B cell (primary cell): ENCODE results near the gene MCOLN1. TPM values are rescaled to one million over a fixed set of nuclear protein-coding genes. Genes with fewer than 3 reads are reported as not detected.

Experiments
- ATAC-seq: fragments of 200-7000 bp; cut with Tn5 transposase; one replicate; pipeline ENCODE4 v1.10.0; 2021; ENCODE audit warnings: low read depth, mild to moderate bottlenecking, moderate number of reproducible peaks, moderate library complexity
- CTCF ChIA-PET: fragments of 350-600 bp; sonication (Branson Sonifier 250); formaldehyde crosslinking; loops from one replicate; lab custom pipeline; 2021; ENCODE audit warnings: antibody characterized with exemption, inconsistent platforms; lab: Charles Lee
- POLR2A ChIA-PET: fragments of 350-600 bp; sonication (Branson Sonifier 250); formaldehyde crosslinking; loops from one replicate; lab custom pipeline; 2021; ENCODE audit warnings: antibody characterized with exemption; lab: Charles Lee
- DNase-seq: peaks from one replicate; pipeline ENCODE4 v3.0.0; 2013
- H2AFZ ChIP-seq: 2 replicates; pipeline ENCODE4 v1.6.1; 2012; ENCODE audit warnings: mild to moderate bottlenecking, low read depth, low read length; ENCODE audit not compliant: insufficient read depth, poor library complexity, severe bottlenecking
- H3K27ac ChIP-seq, 2 donors: 1 replicate in 1 of 2; 2 replicates in 1 of 2; pipeline ENCODE4 v1.5.1; 2012 to 2013; ENCODE audit warnings: low read length in 2 of 2, mild to moderate bottlenecking in 2 of 2, moderate library complexity in 1 of 2
- H3K27me3 ChIP-seq, 4 experiments: fragments of 200-600 bp in 1 of 4; sonication (generic) in 1 of 4; replicated peaks in 1 of 4; 1 replicate in 2 of 4; 2 replicates in 2 of 4; pipeline versions ENCODE4 v1.6.1 to v1.7.0; 2013 to 2016; ENCODE audit warnings: low read length in 3 of 4, mild to moderate bottlenecking in 2 of 4, mixed read lengths in 1 of 4, moderate library complexity in 1 of 4; ENCODE audit not compliant: insufficient read depth in 4 of 4, control insufficient read depth in 3 of 4; ENCODE audit errors: control extremely low read depth in 1 of 4
- H3K36me3 ChIP-seq, 2 experiments: replicated peaks in 1 of 2; 1 replicate in 1 of 2; 2 replicates in 1 of 2; pipeline versions ENCODE4 v1.6.1 to v1.7.1; 2013; ENCODE audit warnings: low read length in 1 of 2; ENCODE audit not compliant: insufficient read depth in 2 of 2, control insufficient read depth in 1 of 2; ENCODE audit errors: control extremely low read depth in 1 of 2, extremely low read depth in 1 of 2
- H3K4me1 ChIP-seq, 2 donors: fragments of 200-600 bp in 1 of 2; sonication (generic) in 1 of 2; 1 replicate in 1 of 2; 2 replicates in 1 of 2; pipeline versions ENCODE4 v1.5.1 to v1.6.1; 2013 to 2017; ENCODE audit warnings: low read length in 2 of 2; ENCODE audit not compliant: control insufficient read depth in 2 of 2, insufficient read depth in 2 of 2
- H3K4me2 ChIP-seq: replicated peaks from 2 replicates; pipeline ENCODE3; 2012; ENCODE audit warnings: mild to moderate bottlenecking, low read depth, low read length; ENCODE audit not compliant: poor library complexity, severe bottlenecking
- H3K4me3 ChIP-seq, 5 experiments: fragments of 200-600 bp in 1 of 5; sonication (generic) in 1 of 5; 1 replicate in 3 of 5; 2 replicates in 2 of 5; pipeline versions ENCODE4 v1.5.1 to v1.7.0; 2011 to 2016; ENCODE audit warnings: low read length in 4 of 5, mild to moderate bottlenecking in 4 of 5, low read depth in 2 of 5, control low read depth in 1 of 5, moderate library complexity in 1 of 5; ENCODE audit not compliant: insufficient read depth in 1 of 5; ENCODE audit errors: control extremely low read depth in 1 of 5, extremely low read depth in 1 of 5
- H3K79me2 ChIP-seq: fragments of 200-600 bp; sonication (generic); one replicate; pipeline ENCODE4 v1.6.0; 2016; ENCODE audit warnings: low read length; ENCODE audit not compliant: control insufficient read depth, insufficient read depth
- H3K9ac ChIP-seq: fragments of 200-600 bp; sonication (generic); 2 replicates; pipeline ENCODE4 v1.6.1; 2017; ENCODE audit warnings: mild to moderate bottlenecking, low read length, moderate library complexity
- H3K9me3 ChIP-seq, 3 donors: one replicate each; pipeline versions ENCODE4 v1.6.1 to v1.7.1; 2013; ENCODE audit warnings: low read length in 2 of 3; ENCODE audit not compliant: control insufficient read depth in 2 of 3, insufficient read depth in 1 of 3; ENCODE audit errors: control extremely low read depth in 1 of 3
- H4K20me1 ChIP-seq: 2 replicates; pipeline ENCODE4 v1.6.0; 2012; ENCODE audit warnings: mild to moderate bottlenecking, low read length; ENCODE audit not compliant: insufficient read depth, control insufficient read depth, poor library complexity, severe bottlenecking
- H3K27ac Mint-ChIP-seq: one replicate; pipeline ENCODE4 v1.8.0; 2021; ENCODE audit warnings: mixed read lengths
- H3K27me3 Mint-ChIP-seq: one replicate; pipeline ENCODE4 v1.8.0; 2021; ENCODE audit warnings: mixed read lengths
- H3K4me1 Mint-ChIP-seq: one replicate; pipeline ENCODE4 v1.8.0; 2021; ENCODE audit warnings: mixed read lengths
- H3K4me3 Mint-ChIP-seq: one replicate; pipeline ENCODE4 v1.8.0; 2021; ENCODE audit warnings: mixed read lengths
- H3K9me3 Mint-ChIP-seq: one replicate; pipeline ENCODE4 v1.8.0; 2022; ENCODE audit warnings: mixed read lengths; ENCODE audit not compliant: insufficient read depth
- CTCF ChIP-seq: fragments of 200-600 bp; IDR thresholded peaks from one replicate; pipeline ENCODE4 v1.8.0; 2022; ENCODE audit warnings: antibody characterized with exemption, mild to moderate bottlenecking
- EZH2 ChIP-seq: IDR thresholded peaks from 2 replicates; pipeline ENCODE4 v1.6.1; 2012; ENCODE audit warnings: borderline replicate concordance, low read depth, mild to moderate bottlenecking, moderate library complexity, low read length; ENCODE audit not compliant: insufficient read depth, poor library complexity, severe bottlenecking
- WGBS: methylation state at CpG from one replicate; pipeline ENCODE4 v1.1.5; 2013; ENCODE audit warnings: missing lambda C conversion rate; ENCODE audit not compliant: insufficient coverage; 5-methylcytosine and 5-hydroxymethylcytosine counted together
- intact Hi-C: fragments of 100-400 bp; cut with micrococcal nuclease; formaldehyde crosslinking; loops from one replicate; pipeline ENCODE4 v1.10.0; 2022
- polyA plus RNA-seq: library from polyadenylated mRNA; depleted of rRNA; stranded (reverse); fragments of >200 nt; gene quantifications from 2 replicates; pipeline ENCODE4 v1.2.3, GENCODE V29; 2012
- total RNA-seq, 2 donors: library from RNA; stranded (reverse); fragments of 120-200 nt in 1 of 2; gene quantifications; 1 replicate in 1 of 2; 2 replicates in 1 of 2; pipeline versions ENCODE4 v1.2.3 to v1.2.4, GENCODE V29; 2013 to 2022

The MCOLN1 gene
- total and polyA plus RNA-seq, 2 donors (not counting 1 experiment from before 2014, with no cell fraction given): 12.5 to 19.0 TPM

GRCh38 chr19:7556696-7557315 is 34.4 kb downstream of the MCOLN1 start:
- Histone ChIP-seq H4K20me1 (no peaks in the 10 kb centered on the region), H3K9me3 (peaks cover 0 to 13% (median 0%) of the 10 kb centered on the region in 3 donors), H3K4me3 (no peak overlapping the region), H3K36me3 (peaks cover 0 to 56% of the 10 kb centered on the region in 2 experiments), H3K79me2 (no peaks in the 10 kb centered on the region), H2AFZ (no peak overlapping the region), H3K4me2 (no peak overlapping the region), H3K4me1 (no peaks in the 10 kb centered on the region), H3K9ac (no peak overlapping the region), H3K27me3 (no peaks in the 10 kb centered on the region), H3K27ac (no peak overlapping the region)
- POLR2A ChIA-PET: no interaction called here
- CTCF ChIA-PET: no interaction called here
- H3K4me3 Mint-ChIP-seq: no peak overlapping the region
- no peaks in the 10 kb centered on the region for H3K27me3 Mint-ChIP-seq
- H3K4me1 Mint-ChIP-seq: no peaks in the 10 kb centered on the region
- peak; percentile 9 for DNase-seq
- intact Hi-C loops: no loop called here
- TF ChIP-seq CTCF (no peak), EZH2 (no peak)
- H3K27ac Mint-ChIP-seq: no peak overlapping the region
- WGBS: 99% methylated on average over 54 of the region's 54 CpGs
- peaks cover 4% of the 10 kb centered on the region for H3K9me3 Mint-ChIP-seq
- no peak for ATAC-seq

- ATAC-seq (no peak), DNase-seq (no peak)
- H3K4me1 ChIP-seq: no peaks in the 10 kb centered on the region
- H3K27me3 ChIP-seq: no peaks in the 10 kb centered on the region
- H3K36me3 ChIP-seq: peaks cover 0 to 47% of the 10 kb centered on the region in 2 experiments
- Mint-ChIP-seq H3K27ac (no peak overlapping the region), H3K4me3 (no peak overlapping the region), H3K4me1 (no peaks in the 10 kb centered on the region), H3K9me3 (peaks cover 4% of the 10 kb centered on the region), H3K27me3 (no peaks in the 10 kb centered on the region)
- H3K4me3 ChIP-seq: no peak overlapping the region
- H3K9ac ChIP-seq: no peak overlapping the region
- TF ChIP-seq CTCF (no peak), EZH2 (no peak)
- no peaks in the 10 kb centered on the region for H3K79me2 ChIP-seq
- H4K20me1 ChIP-seq: no peaks in the 10 kb centered on the region
- ChIA-PET POLR2A (no interaction called here), CTCF (interaction anchor here (0.7 kb wide), 1 partner anchor 432 kb away, joined by 3 read pairs; no protein-coding TSS in a partner anchor)
- peaks cover 0 to 13% (median 0%) of the 10 kb centered on the region in 3 donors for H3K9me3 ChIP-seq
- intact Hi-C loops: no loop called here
- WGBS: 93% methylated on average over 16 of the region's 18 CpGs
- H3K4me2 ChIP-seq: no peak overlapping the region
- H2AFZ ChIP-seq: no peak overlapping the region
- no peak overlapping the region for H3K27ac ChIP-seq
Observed at GRCh38 chr19:7558667-7559066, 36.2 kb downstream of the MCOLN1 start.
